Thyroid gland (tissue), 4 donors: ENCODE results near the gene TNRC18. TPM values are rescaled to one million over a fixed set of nuclear protein-coding genes. Genes with fewer than 3 reads are reported as not detected.

Experiments
- DNase-seq, 2 donors: peaks; one replicate each; pipeline ENCODE4 v3.0.0-alpha.2; 2019
- H3K27ac ChIP-seq, 3 donors: fragments of 200-600 bp; sonication (generic); 1 replicate in 2 of 3; 2 replicates in 1 of 3; pipeline ENCODE4 v1.5.1; 2016 to 2019; ENCODE audit warnings: mild to moderate bottlenecking in 1 of 3, moderate library complexity in 1 of 3
- H3K27me3 ChIP-seq: fragments of 200-600 bp; sonication (generic); one replicate; pipeline ENCODE4 v1.5.1; 2019
- H3K36me3 ChIP-seq, 2 donors: fragments of 200-600 bp; sonication (generic); one replicate each; pipeline ENCODE4 v1.5.1; 2016 to 2019
- H3K4me1 ChIP-seq, 2 donors: fragments of 200-600 bp; sonication (generic); one replicate each; pipeline ENCODE4 v1.5.1; 2017 to 2019
- H3K4me3 ChIP-seq, 3 donors: fragments of 200-600 bp; sonication (generic); replicated peaks in 1 of 3; 1 replicate in 2 of 3; 2 replicates in 1 of 3; pipeline ENCODE4 v1.5.1; 2016; ENCODE audit warnings: mild to moderate bottlenecking in 1 of 3
- H3K9me3 ChIP-seq: fragments of 200-600 bp; sonication (generic); one replicate; pipeline ENCODE4 v1.5.1; 2017
- POLR2A ChIP-seq, 2 donors: fragments of 450-650 bp; IDR thresholded peaks; one replicate each; pipeline ENCODE4 v1.6.1; 2017; ENCODE audit warnings: antibody characterized with exemption in 2 of 2, mild to moderate bottlenecking in 2 of 2, moderate library complexity in 1 of 2
- WGBS, 2 donors: methylation state at CpG; one replicate each; pipeline ENCODE4 v1.1.5; 2017; 5-methylcytosine and 5-hydroxymethylcytosine counted together
- intact Hi-C: fragments of 100-400 bp; cut with DNase I; formaldehyde crosslinking; loops from one replicate; pipeline ENCODE4 v1.15.1; 2023
- total RNA-seq, 4 donors: library from RNA; depleted of rRNA; stranded (reverse); fragments of >200 nt; gene quantifications; one replicate each; pipeline ENCODE4 v1.2.3, GENCODE V29; 2016
- TF ChIP-seq, protein P1 (sequence below), 6 experiments: fragments of 200-600 bp in 3 of 6; fragments of 450-650 bp in 3 of 6; sonication (generic) in 3 of 6; IDR thresholded peaks; one replicate each; pipeline ENCODE4 v1.5.1; 2016 to 2019; ENCODE audit warnings: antibody characterized with exemption in 6 of 6, mild to moderate bottlenecking in 2 of 6, inconsistent platforms in 1 of 6, moderate library complexity in 1 of 6

Gene TNRC18
- total RNA-seq, 4 donors from 2014 or later, result 47.0 to 173 (median 94.8) TPM

- H3K4me1 ChIP-seq, result peaks cover 0 to 6% of the 10 kb centered on the region in 2 donors
- H3K4me3 ChIP-seq, result no peak overlapping the region
- H3K27me3 ChIP-seq, result no peaks in the 10 kb centered on the region
- intact Hi-C loops, result no loop called here
- DNase-seq, result peak; percentile 54 to 63
- WGBS, 2 donors, result 20 to 32% methylated on average over 10 to 11 of the region's 19 CpGs
- no peaks in the 10 kb centered on the region for H3K36me3 ChIP-seq
- no peak overlapping the region for H3K27ac ChIP-seq
- TF ChIP-seq POLR2A (IDR thresholded peaks at IDR 0.05), result no peak
- TF ChIP-seq, protein P1, sequence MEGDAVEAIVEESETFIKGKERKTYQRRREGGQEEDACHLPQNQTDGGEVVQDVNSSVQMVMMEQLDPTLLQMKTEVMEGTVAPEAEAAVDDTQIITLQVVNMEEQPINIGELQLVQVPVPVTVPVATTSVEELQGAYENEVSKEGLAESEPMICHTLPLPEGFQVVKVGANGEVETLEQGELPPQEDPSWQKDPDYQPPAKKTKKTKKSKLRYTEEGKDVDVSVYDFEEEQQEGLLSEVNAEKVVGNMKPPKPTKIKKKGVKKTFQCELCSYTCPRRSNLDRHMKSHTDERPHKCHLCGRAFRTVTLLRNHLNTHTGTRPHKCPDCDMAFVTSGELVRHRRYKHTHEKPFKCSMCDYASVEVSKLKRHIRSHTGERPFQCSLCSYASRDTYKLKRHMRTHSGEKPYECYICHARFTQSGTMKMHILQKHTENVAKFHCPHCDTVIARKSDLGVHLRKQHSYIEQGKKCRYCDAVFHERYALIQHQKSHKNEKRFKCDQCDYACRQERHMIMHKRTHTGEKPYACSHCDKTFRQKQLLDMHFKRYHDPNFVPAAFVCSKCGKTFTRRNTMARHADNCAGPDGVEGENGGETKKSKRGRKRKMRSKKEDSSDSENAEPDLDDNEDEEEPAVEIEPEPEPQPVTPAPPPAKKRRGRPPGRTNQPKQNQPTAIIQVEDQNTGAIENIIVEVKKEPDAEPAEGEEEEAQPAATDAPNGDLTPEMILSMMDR (IDR thresholded peaks at IDR 0.05), result peak; percentile 31 to 79 (median 60)
- no peaks in the 10 kb centered on the region for H3K9me3 ChIP-seq
Measured at GRCh38 chr7:5450549-5451327, 27.1 kb upstream of the TNRC18 start.

DNA sequence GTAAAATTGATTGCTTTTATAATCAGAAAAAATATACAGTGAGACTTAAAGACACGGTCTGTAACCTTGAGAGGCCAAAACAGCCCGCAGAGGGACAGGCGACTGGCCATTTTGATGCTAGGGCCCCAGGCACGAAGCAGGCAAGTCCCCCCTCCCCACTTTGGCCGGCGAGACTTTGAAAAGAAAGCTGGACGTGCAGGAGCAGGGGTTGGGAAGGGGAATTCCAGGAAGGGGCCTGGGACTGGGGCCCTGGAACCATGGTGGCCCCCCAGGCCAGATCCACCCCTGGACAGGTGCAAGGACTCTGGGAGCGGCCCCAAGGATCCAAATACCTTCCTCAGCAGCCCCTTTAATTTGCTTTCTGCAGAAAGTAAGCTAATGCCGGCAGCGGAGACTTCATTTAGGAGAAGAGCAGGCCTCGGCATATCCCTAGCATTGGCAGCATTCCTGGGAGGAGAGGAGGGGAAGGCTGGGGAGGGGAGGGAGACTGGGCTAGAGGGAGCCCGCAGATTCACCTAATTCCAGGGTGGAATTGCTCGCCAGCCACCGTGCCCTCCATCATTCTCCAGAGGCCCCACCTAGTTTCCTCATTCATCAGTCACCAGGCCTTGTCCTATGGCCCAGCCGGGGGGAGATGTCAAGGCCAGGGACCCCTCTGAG, 24.9 kb upstream of the TNRC18 start:
- Histone ChIP-seq H3K27me3 (no peaks in the 10 kb centered on the region), H3K9me3 (no peaks in the 10 kb centered on the region), H3K36me3 (no peaks in the 10 kb centered on the region), H3K4me1 (peaks cover 0 to 6% of the 10 kb centered on the region in 2 donors), H3K27ac (no peak overlapping the region), H3K4me3 (no peak overlapping the region)
- 78 to 88% methylated on average over 15 of the region's 15 CpGs for WGBS, 2 donors
- TF ChIP-seq POLR2A (IDR thresholded peaks at IDR 0.05), result no peak
- TF ChIP-seq, protein P1 (IDR thresholded peaks at IDR 0.05), result no peak
- no peak for DNase-seq
- intact Hi-C loops, result no loop called here

DNA sequence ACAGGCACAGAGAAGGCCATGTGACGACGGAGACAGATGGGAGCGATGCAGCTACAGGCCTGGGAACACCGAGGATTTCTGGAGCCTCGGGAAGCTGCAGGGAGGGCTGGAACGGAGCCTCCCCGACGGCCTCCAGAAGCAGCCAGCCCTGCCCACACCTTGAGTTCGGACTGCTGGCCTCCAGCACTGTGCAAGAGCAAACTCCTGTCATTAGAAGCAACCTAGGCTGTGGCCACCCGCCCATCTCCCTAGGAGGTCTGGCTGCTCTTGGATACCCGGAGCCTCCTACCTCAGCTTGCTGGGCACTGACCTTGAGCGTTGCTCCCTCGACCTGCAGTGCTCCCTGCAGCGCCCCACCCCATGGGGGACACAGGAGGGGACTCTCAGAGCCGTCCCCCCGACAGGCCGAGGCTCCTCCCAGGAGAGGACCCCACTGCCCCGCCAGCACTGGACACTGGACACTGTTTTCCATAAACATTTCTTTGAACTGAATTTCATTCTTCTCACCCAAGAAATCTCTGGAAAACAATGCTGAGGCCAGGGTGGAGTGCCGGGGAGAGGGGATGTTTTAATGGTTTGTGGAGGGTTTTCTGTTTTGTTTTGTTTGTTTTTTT, 22.5 kb upstream of the TNRC18 start:
- Histone ChIP-seq H3K4me3 (no peak overlapping the region), H3K27ac (no peak overlapping the region), H3K36me3 (no peaks in the 10 kb centered on the region), H3K9me3 (no peaks in the 10 kb centered on the region), H3K4me1 (peaks cover 0 to 6% of the 10 kb centered on the region in 2 donors), H3K27me3 (no peaks in the 10 kb centered on the region)
- TF ChIP-seq, protein P1 (IDR thresholded peaks at IDR 0.05), result no peak
- no peak for TF ChIP-seq POLR2A (IDR thresholded peaks at IDR 0.05)
- DNase-seq, result no peak
- WGBS, 2 donors, result 57 to 64% methylated on average over 16 to 19 of the region's 19 CpGs
- intact Hi-C loops, result no loop called here

DNA sequence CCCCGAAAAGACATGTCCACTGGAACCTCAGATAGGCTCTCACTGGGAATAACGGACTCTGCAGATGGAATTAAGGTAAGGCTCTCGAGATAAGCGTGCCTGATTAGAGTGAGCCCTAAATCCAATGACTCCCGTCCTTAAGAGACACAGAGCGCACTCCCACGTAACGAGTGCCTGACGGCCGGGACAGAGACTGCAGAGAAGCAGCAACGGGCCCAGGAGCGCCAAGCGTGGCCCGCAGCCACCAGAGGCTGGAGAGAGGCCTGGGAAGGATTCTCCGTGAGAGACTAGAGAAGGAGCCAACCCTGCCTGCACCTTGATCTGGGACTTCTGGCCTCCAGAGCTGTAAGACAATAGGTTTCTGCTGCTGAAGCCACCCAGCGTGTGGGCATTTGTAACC, 20.0 kb upstream of the TNRC18 start:
- Histone ChIP-seq H3K27ac (no peak overlapping the region), H3K27me3 (no peaks in the 10 kb centered on the region), H3K4me1 (peaks cover 3 to 11% of the 10 kb centered on the region in 2 donors), H3K36me3 (no peaks in the 10 kb centered on the region), H3K4me3 (no peak overlapping the region), H3K9me3 (no peaks in the 10 kb centered on the region)
- 91 to 92% methylated on average over 16 of the region's 16 CpGs for WGBS, 2 donors
- TF ChIP-seq POLR2A (IDR thresholded peaks at IDR 0.05), result no peak
- TF ChIP-seq, protein P1 (IDR thresholded peaks at IDR 0.05), result no peak
- intact Hi-C loops, result loop anchor here (5.0 kb wide), 1 partner anchor 76 kb away; no protein-coding TSS in a partner anchor
- no peak for DNase-seq
